GM18526 (cell line): ENCODE measurements around the gene NEURL1.

Experiments
- POLR2A ChIP-seq: IDR thresholded peaks from 3 replicates; pipeline ENCODE4 v1.6.1; 2011; ENCODE audit not compliant: insufficient read length; ENCODE audit errors: extremely low read depth

Gene NEURL1

GRCh38 chr10:103637011-103637410, 143.5 kb downstream of the NEURL1 start:
- no peak for TF ChIP-seq POLR2A

- no peak for TF ChIP-seq POLR2A
Measured at GRCh38 chr10:103637927-103638557, 144.5 kb downstream of the NEURL1 start.

GRCh38 chr10:103638948-103639347, 145.4 kb downstream of the NEURL1 start:
- TF ChIP-seq POLR2A = no peak

DNA sequence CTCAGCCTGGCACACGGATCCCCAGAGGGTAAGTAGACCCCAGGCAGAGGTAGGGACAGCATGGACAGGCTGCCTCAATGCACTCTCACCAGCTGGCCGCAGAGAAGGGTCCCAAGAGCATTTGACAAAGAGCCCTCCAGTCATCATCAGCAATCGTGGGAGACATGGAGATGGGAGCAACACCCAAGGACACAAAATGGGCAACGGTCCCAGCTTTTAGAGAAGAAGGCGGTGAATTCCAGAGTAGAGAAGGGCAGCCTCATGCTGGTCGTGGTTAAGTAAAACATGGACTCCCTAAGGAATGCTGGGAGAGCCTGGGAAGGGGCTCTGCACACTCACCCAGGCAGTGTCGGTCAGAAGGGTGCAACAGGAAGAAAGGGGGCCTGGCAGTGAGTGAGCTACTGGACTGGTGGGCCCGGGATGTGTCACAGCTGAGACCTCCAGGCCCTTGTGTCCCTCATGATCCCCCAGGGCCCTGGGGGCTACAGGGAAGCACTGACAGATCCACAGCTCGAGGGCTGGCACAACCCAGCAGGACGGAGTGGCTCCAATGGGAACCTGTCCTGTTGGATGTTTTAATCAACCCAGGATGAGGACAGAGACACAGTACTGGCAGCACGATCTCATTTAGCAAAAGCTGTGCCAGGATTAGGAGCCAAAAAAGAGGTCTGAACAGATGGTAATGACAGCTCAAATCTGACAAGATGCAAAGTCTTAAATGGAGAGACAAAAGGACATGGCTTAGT, 147.1 kb downstream of the NEURL1 start:
- no peak for TF ChIP-seq POLR2A

DNA sequence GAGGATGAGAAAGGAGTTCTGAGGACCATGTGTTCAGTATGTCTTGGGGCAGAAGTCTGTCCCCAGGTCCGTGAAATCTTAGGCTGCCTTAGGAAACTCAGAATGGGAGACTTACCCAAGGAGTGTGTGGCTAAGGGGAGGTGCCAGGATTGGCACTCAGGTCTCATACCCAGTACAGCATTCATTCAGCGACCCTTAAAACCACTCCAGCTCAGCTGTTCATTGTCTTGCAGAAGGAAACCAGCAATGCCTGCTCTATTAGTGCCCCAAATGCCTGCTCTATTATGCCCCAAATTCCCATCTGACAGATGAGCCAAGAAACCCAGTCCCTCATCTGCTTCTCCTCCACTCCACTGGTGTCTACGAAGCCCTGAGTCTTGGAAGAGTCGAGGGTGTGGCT, 147.8 kb downstream of the NEURL1 start:
- TF ChIP-seq POLR2A = no peak
